ENCODE measurements around the gene EVX2.

Gene EVX2

DNA sequence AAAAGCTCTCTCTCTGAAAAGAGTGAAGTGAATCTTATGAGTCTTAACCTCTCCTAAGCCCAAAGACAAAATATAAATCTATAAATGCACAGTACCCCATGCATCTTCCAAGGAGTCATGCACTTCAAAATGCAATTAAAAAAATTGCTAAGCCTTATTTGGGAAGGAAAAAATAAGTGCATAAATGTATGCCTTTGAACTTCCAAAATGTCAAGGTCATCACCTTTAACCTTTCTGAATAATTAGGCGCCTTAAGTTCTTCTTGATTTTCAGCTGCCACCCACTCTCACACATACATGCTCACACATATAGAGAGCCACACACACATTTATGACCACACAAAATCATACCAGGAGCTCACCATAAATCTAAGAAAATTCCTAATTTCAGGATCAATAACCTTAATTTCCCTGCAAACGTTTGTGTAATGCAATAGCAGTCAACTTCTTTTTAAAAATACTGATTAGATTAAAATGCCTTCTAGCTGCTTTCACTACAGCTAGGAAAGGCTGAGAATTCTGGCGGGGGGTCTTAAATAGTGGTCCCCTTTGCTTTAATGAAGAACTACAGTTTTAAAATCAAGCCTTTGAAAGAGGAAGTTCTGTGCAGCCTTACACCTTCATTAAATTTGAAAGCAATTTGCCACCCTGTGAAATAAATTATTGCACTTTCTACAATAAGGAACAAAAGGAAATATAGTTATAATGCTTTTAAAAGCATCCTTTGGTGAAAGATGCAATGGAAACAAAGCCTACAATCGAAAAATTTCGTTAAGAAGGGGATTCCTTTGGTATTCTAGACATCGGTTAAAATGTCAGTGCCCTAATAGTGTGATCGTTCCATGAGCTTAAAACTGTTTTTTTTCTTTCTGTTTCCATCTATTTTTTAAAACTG is 26.9 kb upstream of the EVX2 start:
- Histone ChIP-seq H3K4me3 (IDR thresholded peaks at IDR 0.05; ENCODE audit: insufficient read depth, low read depth, low read length) (no peak overlapping the region), H3K36me3 (ENCODE audit: insufficient read depth) (no peaks in the 10 kb centered on the region), H3K27me3 (ENCODE audit: insufficient read depth, low read depth) (no peaks in the 10 kb centered on the region), H3K9ac (no peak overlapping the region), H3K79me2 (ENCODE audit: insufficient read depth, low read depth) (no peaks in the 10 kb centered on the region), H3K4me2 (no peak overlapping the region), H3K27ac (no peak overlapping the region), H3K4me1 (ENCODE audit: low read depth, poor library complexity, severe bottlenecking) (no peaks in the 10 kb centered on the region), H2AFZ (ENCODE audit: low read depth) (no peak overlapping the region), H4K20me1 (ENCODE audit: insufficient read depth) (no peaks in the 10 kb centered on the region)
- TF ChIP-seq, protein P1, sequence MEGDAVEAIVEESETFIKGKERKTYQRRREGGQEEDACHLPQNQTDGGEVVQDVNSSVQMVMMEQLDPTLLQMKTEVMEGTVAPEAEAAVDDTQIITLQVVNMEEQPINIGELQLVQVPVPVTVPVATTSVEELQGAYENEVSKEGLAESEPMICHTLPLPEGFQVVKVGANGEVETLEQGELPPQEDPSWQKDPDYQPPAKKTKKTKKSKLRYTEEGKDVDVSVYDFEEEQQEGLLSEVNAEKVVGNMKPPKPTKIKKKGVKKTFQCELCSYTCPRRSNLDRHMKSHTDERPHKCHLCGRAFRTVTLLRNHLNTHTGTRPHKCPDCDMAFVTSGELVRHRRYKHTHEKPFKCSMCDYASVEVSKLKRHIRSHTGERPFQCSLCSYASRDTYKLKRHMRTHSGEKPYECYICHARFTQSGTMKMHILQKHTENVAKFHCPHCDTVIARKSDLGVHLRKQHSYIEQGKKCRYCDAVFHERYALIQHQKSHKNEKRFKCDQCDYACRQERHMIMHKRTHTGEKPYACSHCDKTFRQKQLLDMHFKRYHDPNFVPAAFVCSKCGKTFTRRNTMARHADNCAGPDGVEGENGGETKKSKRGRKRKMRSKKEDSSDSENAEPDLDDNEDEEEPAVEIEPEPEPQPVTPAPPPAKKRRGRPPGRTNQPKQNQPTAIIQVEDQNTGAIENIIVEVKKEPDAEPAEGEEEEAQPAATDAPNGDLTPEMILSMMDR (conservative IDR thresholded peaks at IDR 0.05; ENCODE audit: low read depth, low read length): no peak

DNA sequence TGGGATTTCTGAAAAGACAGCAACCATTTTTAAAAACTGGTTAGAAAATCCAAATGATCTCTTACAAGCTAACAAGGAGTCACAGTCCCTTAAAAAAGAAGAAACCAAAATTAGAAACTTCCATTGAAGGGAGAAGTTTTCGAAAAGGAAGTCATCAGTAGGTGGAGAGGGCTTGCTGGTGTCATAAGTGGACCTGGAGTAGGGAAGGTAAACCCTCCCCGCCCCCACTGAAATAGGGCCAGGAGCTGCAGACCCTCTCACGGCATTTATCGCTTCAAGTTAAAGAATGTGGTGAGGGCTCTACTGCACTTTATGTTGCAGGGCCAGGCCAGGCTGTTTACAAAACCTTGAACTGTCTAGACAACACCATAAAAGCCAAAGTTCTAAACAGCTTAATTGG is 26.2 kb upstream of the EVX2 start:
- TF ChIP-seq, protein P1 (conservative IDR thresholded peaks at IDR 0.05; ENCODE audit: low read depth, low read length): no peak
- H3K79me2 ChIP-seq (ENCODE audit: insufficient read depth, low read depth): no peaks in the 10 kb centered on the region
- H4K20me1 ChIP-seq (ENCODE audit: insufficient read depth): no peaks in the 10 kb centered on the region
- no peak overlapping the region for H3K27ac ChIP-seq
- no peaks in the 10 kb centered on the region for H3K27me3 ChIP-seq (ENCODE audit: insufficient read depth, low read depth)
- no peak overlapping the region for H2AFZ ChIP-seq (ENCODE audit: low read depth)
- no peak overlapping the region for H3K4me3 ChIP-seq (IDR thresholded peaks at IDR 0.05; ENCODE audit: insufficient read depth, low read depth, low read length)
- H3K4me1 ChIP-seq (ENCODE audit: low read depth, poor library complexity, severe bottlenecking): no peaks in the 10 kb centered on the region
- H3K36me3 ChIP-seq (ENCODE audit: insufficient read depth): no peaks in the 10 kb centered on the region
- no peak overlapping the region for H3K9ac ChIP-seq
- no peak overlapping the region for H3K4me2 ChIP-seq

DNA sequence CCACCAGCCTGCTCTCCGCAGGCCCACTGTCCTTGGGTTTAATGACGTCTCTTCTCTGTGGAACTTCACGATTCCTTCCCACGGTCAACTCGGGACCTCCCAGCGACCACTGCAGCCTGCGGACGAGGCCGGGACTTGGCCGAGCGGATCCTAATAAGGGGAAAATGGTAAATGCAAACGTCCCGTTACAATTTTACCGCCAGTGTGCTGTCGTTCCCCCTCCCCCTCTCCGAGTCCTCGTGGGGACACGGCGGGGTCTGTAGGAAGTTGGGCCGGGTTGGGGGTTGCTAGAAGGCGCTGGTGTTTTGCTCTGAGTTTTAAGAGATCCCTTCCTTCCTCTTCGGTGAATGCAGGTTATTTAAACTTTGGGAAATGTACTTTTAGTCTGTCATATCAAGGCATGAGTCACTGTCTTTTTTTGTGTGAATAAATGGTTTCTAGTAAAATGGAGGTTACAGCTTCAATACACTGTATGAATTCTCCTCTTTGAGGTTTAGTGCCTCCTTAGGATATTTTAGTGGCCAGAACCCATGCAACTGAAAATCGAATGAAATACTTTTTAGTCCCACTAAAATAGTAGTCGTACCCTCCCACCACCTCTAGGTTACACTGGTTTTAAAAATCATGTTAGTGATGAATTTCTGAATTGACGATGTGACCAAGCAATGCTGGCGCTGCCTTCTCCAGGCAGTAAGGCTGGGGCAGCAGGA is 25.6 kb upstream of the EVX2 start:
- Histone ChIP-seq H3K4me1 (ENCODE audit: low read depth, poor library complexity, severe bottlenecking) (no peaks in the 10 kb centered on the region), H3K4me2 (no peak overlapping the region), H3K27ac (no peak overlapping the region), H2AFZ (ENCODE audit: low read depth) (no peak overlapping the region), H3K9ac (no peak overlapping the region), H3K27me3 (ENCODE audit: insufficient read depth, low read depth) (no peaks in the 10 kb centered on the region), H3K4me3 (IDR thresholded peaks at IDR 0.05; ENCODE audit: insufficient read depth, low read depth, low read length) (no peak overlapping the region), H4K20me1 (ENCODE audit: insufficient read depth) (no peaks in the 10 kb centered on the region), H3K79me2 (ENCODE audit: insufficient read depth, low read depth) (no peaks in the 10 kb centered on the region), H3K36me3 (ENCODE audit: insufficient read depth) (no peaks in the 10 kb centered on the region)
- TF ChIP-seq, protein P1 (conservative IDR thresholded peaks at IDR 0.05; ENCODE audit: low read depth, low read length): no peak

DNA sequence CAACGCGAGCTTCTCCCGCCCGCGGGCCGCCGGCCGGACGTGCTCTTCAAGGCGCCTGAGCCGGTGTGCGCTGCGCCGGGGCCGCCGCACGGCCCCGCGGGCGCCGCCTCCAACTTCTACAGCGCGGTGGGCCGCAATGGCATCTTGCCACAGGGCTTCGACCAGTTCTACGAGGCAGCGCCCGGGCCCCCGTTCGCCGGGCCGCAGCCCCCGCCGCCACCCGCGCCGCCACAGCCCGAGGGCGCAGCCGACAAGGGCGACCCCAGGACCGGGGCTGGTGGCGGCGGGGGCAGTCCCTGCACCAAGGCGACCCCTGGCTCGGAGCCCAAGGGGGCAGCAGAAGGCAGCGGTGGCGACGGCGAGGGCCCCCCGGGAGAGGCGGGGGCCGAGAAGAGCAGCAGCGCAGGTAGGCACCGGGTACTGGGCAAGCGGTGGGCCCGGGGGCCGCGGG is 24.0 kb upstream of the EVX2 start:
- Histone ChIP-seq H2AFZ (ENCODE audit: low read depth) (no peak overlapping the region), H3K27me3 (ENCODE audit: insufficient read depth, low read depth) (no peaks in the 10 kb centered on the region), H3K4me1 (ENCODE audit: low read depth, poor library complexity, severe bottlenecking) (no peaks in the 10 kb centered on the region), H3K4me2 (no peak overlapping the region), H4K20me1 (ENCODE audit: insufficient read depth) (no peaks in the 10 kb centered on the region), H3K27ac (no peak overlapping the region), H3K36me3 (ENCODE audit: insufficient read depth) (no peaks in the 10 kb centered on the region), H3K9ac (no peak overlapping the region), H3K4me3 (IDR thresholded peaks at IDR 0.05; ENCODE audit: insufficient read depth, low read depth, low read length) (no peak overlapping the region), H3K79me2 (ENCODE audit: insufficient read depth, low read depth) (no peaks in the 10 kb centered on the region)
- TF ChIP-seq, protein P1 (conservative IDR thresholded peaks at IDR 0.05; ENCODE audit: low read depth, low read length): no peak

Data from KMS-11 (cell line).